ENCODE data around the gene VPS33B. TPM values are rescaled to one million over a fixed set of nuclear protein-coding genes. Genes with fewer than 3 reads are reported as not detected.
"Not testable (repeated sequence)": the region's sequence is repeated elsewhere in the genome, so short reads cannot be mapped to it uniquely, and the experiment has no call there.

Gene VPS33B
- total RNA-seq, 1 experiment from 2014 or later, result 7.3 TPM

GRCh38 chr15:91032919-91033803 is 10.8 kb upstream of the VPS33B start:
- DNase-seq (ENCODE audit: low read depth), result peak; percentile 44

- DNase-seq (ENCODE audit: low read depth), result no peak
Measured at GRCh38 chr15:91031796-91032195, 9.4 kb upstream of the VPS33B start.

GRCh38 chr15:91027677-91028076 is 5.3 kb upstream of the VPS33B start:
- no peak for DNase-seq (ENCODE audit: low read depth)

GRCh38 chr15:91023720-91024119 is 1.3 kb upstream of the VPS33B start:
- DNase-seq (ENCODE audit: low read depth), result no peak

GRCh38 chr15:91022832-91023129 is 387 bp upstream of the VPS33B start:
- DNase-seq (ENCODE audit: low read depth), result no peak

GRCh38 chr15:91021516-91022074 is 799 bp downstream of the VPS33B start:
- peak; percentile 33 for DNase-seq (ENCODE audit: low read depth)

GRCh38 chr15:91018158-91018557 is 4.2 kb downstream of the VPS33B start:
- no peak for DNase-seq (ENCODE audit: low read depth)

GRCh38 chr15:91017716-91018115 is 4.7 kb downstream of the VPS33B start:
- no peak for DNase-seq (ENCODE audit: low read depth)

GRCh38 chr15:91013701-91014100 is 8.7 kb downstream of the VPS33B start:
- not testable (repeated sequence) for DNase-seq (ENCODE audit: low read depth)

GRCh38 chr15:91007266-91007665 is 15.1 kb downstream of the VPS33B start:
- no peak for DNase-seq (ENCODE audit: low read depth)

GRCh38 chr15:91001209-91001608 is 21.2 kb downstream of the VPS33B start:
- DNase-seq (ENCODE audit: low read depth), result no peak

- DNase-seq (ENCODE audit: low read depth), result no peak
Measured at GRCh38 chr15:90998737-90999136, 23.7 kb downstream of the VPS33B start.

- DNase-seq (ENCODE audit: low read depth), result peak; percentile 97
Measured at GRCh38 chr15:90994417-90995311, 27.7 kb downstream of the VPS33B start, which contains the start of gene PRC1. PRC1 (minus strand) TSS chr15:90994535; CDS start chr15:90994417, 118 bp downstream.

GRCh38 chr15:90994059-90994416 is 28.4 kb downstream of the VPS33B start:
- peak; percentile 5 for DNase-seq (ENCODE audit: low read depth)

- peak; percentile 37 for DNase-seq (ENCODE audit: low read depth)
Measured at GRCh38 chr15:90991587-90992285, 30.7 kb downstream of the VPS33B start.

- no peak for DNase-seq (ENCODE audit: low read depth)
Measured at GRCh38 chr15:90990446-90990845, 31.9 kb downstream of the VPS33B start.

- no peak for DNase-seq (ENCODE audit: low read depth)
Measured at GRCh38 chr15:90989040-90989768, 33.2 kb downstream of the VPS33B start.

GRCh38 chr15:90988296-90988695 is 34.1 kb downstream of the VPS33B start:
- DNase-seq (ENCODE audit: low read depth), result no peak

GRCh38 chr15:90987561-90988141 is 34.7 kb downstream of the VPS33B start:
- no peak for DNase-seq (ENCODE audit: low read depth)

- DNase-seq (ENCODE audit: low read depth), result no peak
Measured at GRCh38 chr15:90986790-90987507, 35.4 kb downstream of the VPS33B start.
